ENCODE data around the gene EHD1.

DNA sequence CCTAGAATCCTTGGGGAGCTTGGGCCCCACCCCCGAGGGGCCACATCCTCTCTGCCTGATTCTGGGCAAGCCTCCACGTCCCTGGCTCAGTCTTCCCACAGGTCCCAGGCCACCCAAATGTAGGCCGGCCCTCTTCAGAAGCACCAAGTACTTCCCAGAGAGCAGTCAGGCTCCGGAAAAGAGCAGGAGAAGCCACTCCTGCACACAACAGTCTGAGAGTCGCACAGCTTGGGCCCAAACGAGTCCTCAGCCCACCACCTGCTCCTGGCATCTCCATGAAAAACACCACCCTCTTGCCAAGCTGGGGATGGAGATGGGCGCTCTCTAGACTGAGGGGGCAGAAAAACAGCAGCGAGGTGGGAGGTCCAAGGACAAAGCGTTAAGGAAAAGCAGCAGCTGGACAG lies 15.4 kb downstream of the EHD1 start:
- no peak for TF ChIP-seq POLR2A (IDR thresholded peaks at IDR 0.05)
- TF ChIP-seq, protein P1, sequence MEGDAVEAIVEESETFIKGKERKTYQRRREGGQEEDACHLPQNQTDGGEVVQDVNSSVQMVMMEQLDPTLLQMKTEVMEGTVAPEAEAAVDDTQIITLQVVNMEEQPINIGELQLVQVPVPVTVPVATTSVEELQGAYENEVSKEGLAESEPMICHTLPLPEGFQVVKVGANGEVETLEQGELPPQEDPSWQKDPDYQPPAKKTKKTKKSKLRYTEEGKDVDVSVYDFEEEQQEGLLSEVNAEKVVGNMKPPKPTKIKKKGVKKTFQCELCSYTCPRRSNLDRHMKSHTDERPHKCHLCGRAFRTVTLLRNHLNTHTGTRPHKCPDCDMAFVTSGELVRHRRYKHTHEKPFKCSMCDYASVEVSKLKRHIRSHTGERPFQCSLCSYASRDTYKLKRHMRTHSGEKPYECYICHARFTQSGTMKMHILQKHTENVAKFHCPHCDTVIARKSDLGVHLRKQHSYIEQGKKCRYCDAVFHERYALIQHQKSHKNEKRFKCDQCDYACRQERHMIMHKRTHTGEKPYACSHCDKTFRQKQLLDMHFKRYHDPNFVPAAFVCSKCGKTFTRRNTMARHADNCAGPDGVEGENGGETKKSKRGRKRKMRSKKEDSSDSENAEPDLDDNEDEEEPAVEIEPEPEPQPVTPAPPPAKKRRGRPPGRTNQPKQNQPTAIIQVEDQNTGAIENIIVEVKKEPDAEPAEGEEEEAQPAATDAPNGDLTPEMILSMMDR (IDR thresholded peaks at IDR 0.05), result no peak

All from thyroid gland (tissue), 4 donors.